ENCODE results near the gene PRPF38B. TPM values are rescaled to one million over a fixed set of nuclear protein-coding genes. Genes with fewer than 3 reads are reported as not detected.
A peak's percentile ranks its signal among the peaks of the same experiment; 100 is the strongest.
"Not testable (repeated sequence)": the region's sequence is repeated elsewhere in the genome, so short reads cannot be mapped to it uniquely, and the experiment has no call there.

PRPF38B gene
- polyA plus RNA-seq, 1 donor = 75.7 TPM

DNA sequence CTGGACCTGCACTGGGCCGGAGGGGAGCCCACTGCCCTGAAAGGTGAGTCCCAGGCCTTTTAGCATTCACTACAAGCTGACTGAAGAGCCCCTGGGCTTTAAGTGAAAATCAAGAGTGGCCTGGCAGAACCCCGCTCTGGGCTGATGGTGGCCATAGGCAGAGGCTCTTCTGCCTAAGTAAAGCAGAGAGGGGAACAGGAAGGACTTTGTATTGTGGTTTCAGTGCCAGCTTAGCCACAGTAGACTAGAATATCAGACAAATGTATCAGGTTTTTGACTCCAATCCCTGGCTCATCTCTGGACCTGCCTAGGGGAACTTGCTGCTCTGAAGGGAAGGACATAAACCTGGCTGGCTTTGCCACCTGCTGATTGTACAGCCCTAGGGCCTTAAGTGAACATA is 21.0 kb upstream of the PRPF38B start:
- H3K36me3 ChIP-seq (ENCODE audit: control insufficient read depth, insufficient read depth, low read length) = no peaks in the 10 kb centered on the region
- H3K4me1 ChIP-seq (ENCODE audit: control insufficient read depth, insufficient read depth, low read length) = no peaks in the 10 kb centered on the region
- no peaks in the 10 kb centered on the region for H3K27me3 ChIP-seq (ENCODE audit: control insufficient read depth, insufficient read depth, low read length)
- DNase-seq = no peak
- H3K4me3 ChIP-seq (ENCODE audit: low read length) = no peak overlapping the region
- WGBS (ENCODE audit: insufficient coverage, low lambda C conversion rate) = no CpG with 5 or more reads among the region's 2 CpGs
- no peak overlapping the region for H3K27ac ChIP-seq (ENCODE audit: low read length)
- peaks cover 7% of the 10 kb centered on the region for H3K9me3 ChIP-seq (ENCODE audit: control insufficient read depth, low read depth, low read length)

DNA sequence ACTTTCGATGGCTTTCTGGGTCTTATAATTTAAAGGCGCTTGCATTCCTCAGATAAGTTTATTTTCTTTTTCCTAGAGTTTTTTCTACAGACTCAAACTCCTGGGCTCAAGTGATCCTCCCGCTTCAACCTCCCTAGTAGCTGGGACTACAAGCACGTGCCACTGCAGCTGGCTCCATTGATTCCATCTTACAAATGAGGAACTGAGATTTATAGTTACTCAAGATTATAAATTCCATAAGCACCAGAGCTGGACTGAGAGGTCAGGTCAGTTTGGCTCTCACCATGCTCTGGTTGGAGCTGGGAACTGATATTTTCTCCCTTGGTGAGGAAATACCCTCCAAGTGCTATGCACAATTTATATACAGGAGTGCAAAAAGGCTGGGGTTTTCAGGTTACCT is 13.4 kb upstream of the PRPF38B start:
- peaks cover 3% of the 10 kb centered on the region for H3K9me3 ChIP-seq (ENCODE audit: control insufficient read depth, low read depth, low read length)
- H3K36me3 ChIP-seq (ENCODE audit: control insufficient read depth, insufficient read depth, low read length) = no peaks in the 10 kb centered on the region
- no CpG with 5 or more reads among the region's 4 CpGs for WGBS (ENCODE audit: insufficient coverage, low lambda C conversion rate)
- DNase-seq = no peak
- no peaks in the 10 kb centered on the region for H3K4me1 ChIP-seq (ENCODE audit: control insufficient read depth, insufficient read depth, low read length)
- no peak overlapping the region for H3K27ac ChIP-seq (ENCODE audit: low read length)
- H3K4me3 ChIP-seq (ENCODE audit: low read length) = no peak overlapping the region
- no peaks in the 10 kb centered on the region for H3K27me3 ChIP-seq (ENCODE audit: control insufficient read depth, insufficient read depth, low read length)

DNA sequence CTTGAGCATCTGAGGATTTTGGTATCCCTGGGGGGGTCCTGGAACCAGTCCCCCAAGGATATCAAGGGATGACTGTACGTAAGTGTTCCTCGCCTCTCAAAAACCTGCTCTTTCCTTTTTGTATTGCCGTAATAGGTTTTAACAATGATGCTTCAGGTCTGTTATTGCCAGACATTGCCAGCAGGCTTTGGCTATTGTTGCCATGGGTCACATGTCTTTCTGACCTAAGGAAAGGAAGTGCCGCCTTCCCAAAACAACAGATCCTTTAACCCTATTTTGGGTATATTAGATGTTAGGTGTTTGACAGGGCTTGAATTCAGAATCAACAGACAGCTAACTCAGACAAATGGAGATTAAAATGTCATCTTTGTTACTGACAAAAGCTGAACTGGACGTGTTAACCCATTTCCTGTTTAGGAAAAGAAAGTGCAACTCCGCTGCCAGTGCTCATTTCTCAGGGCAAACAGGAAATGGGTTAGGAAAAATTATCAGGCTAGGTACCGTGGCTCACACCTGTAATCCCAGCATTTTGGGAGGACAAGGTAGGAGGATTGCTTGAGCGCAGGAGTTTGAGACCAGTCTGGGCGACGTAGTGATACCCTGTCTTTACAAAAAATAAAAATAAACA is 12.4 kb upstream of the PRPF38B start:
- Histone ChIP-seq H3K9me3 (ENCODE audit: control insufficient read depth, low read depth, low read length) (peaks cover 3% of the 10 kb centered on the region), H3K27ac (ENCODE audit: low read length) (no peak overlapping the region)
- no CpG with 5 or more reads among the region's 10 CpGs for WGBS (ENCODE audit: insufficient coverage, low lambda C conversion rate)

DNA sequence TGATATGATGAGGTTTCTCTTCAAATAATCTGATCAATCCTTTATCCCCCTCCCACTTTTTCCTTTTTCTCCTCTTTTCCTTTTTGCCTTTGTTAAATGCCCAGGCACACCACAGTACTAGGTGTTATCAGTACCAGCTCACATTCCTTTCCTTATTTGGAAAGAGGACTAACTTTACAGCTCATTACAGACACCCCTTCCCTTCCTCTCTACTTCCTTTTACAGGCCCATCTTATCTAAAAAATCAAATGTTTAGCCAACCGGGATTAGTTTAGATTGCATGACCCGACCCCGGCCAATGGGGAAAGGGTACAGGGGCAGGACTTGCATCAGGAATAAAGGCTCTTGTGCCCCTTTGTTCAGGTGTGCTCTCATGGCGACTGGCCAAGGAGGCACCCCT is 10.4 kb upstream of the PRPF38B start:
- H3K9me3 ChIP-seq (ENCODE audit: control insufficient read depth, low read depth, low read length); H3K4me1 ChIP-seq (ENCODE audit: control insufficient read depth, insufficient read depth, low read length); H3K4me3 ChIP-seq (ENCODE audit: low read length); H3K27me3 ChIP-seq (ENCODE audit: control insufficient read depth, insufficient read depth, low read length); H3K27ac ChIP-seq (ENCODE audit: low read length); H3K36me3 ChIP-seq (ENCODE audit: control insufficient read depth, insufficient read depth, low read length); DNase-seq: not testable (repeated sequence)
- WGBS (ENCODE audit: insufficient coverage, low lambda C conversion rate) = no CpG with 5 or more reads among the region's 4 CpGs

More for the DNA sequence above, 12.4 kb upstream of the PRPF38B start:
- H3K27me3 ChIP-seq (ENCODE audit: control insufficient read depth, insufficient read depth, low read length) = no peaks in the 10 kb centered on the region
- DNase-seq = no peak
- no peaks in the 10 kb centered on the region for H3K4me1 ChIP-seq (ENCODE audit: control insufficient read depth, insufficient read depth, low read length)
- no peak overlapping the region for H3K4me3 ChIP-seq (ENCODE audit: low read length)
- no peaks in the 10 kb centered on the region for H3K36me3 ChIP-seq (ENCODE audit: control insufficient read depth, insufficient read depth, low read length)

DNA sequence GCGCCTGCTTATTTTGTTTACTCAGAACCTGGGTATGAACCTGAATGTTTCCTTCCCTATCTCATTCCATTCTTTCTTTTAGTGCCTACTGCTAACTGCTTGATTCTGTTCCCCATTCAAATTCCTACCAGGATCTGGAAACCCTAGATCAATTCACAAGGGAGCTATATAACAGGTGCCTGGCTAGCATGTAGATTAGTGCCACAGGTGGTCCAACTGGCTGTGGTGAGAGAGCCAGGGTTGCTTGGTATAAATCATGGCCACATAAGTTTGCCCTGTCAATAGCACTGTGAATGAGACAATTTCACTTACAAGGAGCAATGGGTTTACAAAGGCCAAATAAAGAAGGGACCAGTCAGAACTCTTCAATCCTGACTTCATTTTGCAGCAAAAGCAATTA is 6.6 kb upstream of the PRPF38B start:
- H3K27ac ChIP-seq (ENCODE audit: low read length) = no peak overlapping the region
- no peak overlapping the region for H3K4me3 ChIP-seq (ENCODE audit: low read length)
- no peaks in the 10 kb centered on the region for H3K36me3 ChIP-seq (ENCODE audit: control insufficient read depth, insufficient read depth, low read length)
- no peaks in the 10 kb centered on the region for H3K9me3 ChIP-seq (ENCODE audit: control insufficient read depth, low read depth, low read length)
- no peaks in the 10 kb centered on the region for H3K27me3 ChIP-seq (ENCODE audit: control insufficient read depth, insufficient read depth, low read length)
- no peaks in the 10 kb centered on the region for H3K4me1 ChIP-seq (ENCODE audit: control insufficient read depth, insufficient read depth, low read length)
- WGBS (ENCODE audit: insufficient coverage, low lambda C conversion rate) = 60% methylated on average over 1 of the region's 1 CpG
- DNase-seq = no peak

DNA sequence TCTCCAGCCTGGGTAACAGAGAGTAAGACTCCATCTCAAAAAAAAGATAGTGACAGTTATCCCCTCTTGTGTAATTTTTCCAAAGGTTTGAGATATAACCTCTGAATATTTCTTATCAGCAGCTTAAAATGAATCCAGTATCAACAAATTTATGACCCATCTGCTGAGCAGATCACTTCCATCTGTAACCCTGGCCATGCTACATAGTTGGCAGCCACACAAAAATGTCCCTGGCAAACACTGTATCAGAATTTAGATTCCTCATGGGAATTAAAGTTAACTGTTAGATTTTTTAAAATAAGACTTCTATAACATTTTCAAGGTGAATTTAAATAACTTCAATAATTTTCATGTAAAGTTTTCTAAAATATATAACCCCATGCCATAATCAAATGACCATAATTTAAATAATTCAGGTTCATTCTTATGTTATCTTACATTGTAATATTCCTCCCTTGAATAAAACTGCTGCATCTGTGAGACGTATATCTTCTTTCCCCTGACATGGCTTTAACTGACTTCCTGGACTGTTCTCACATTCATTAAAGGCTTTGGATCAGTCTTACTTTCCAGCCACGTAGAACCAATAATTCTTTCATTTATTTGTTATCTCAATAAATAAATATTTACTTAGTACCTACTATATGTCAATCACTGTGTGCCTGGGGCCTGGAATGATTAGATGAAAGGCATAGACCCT is 5.3 kb upstream of the PRPF38B start:
- Histone ChIP-seq H3K4me3 (ENCODE audit: low read length) (no peak overlapping the region), H3K27ac (ENCODE audit: low read length) (no peak overlapping the region), H3K4me1 (ENCODE audit: control insufficient read depth, insufficient read depth, low read length) (peaks cover 3% of the 10 kb centered on the region), H3K9me3 (ENCODE audit: control insufficient read depth, low read depth, low read length) (no peaks in the 10 kb centered on the region), H3K27me3 (ENCODE audit: control insufficient read depth, insufficient read depth, low read length) (no peaks in the 10 kb centered on the region), H3K36me3 (ENCODE audit: control insufficient read depth, insufficient read depth, low read length) (no peaks in the 10 kb centered on the region)
- no CpG with 5 or more reads among the region's 2 CpGs for WGBS (ENCODE audit: insufficient coverage, low lambda C conversion rate)
- DNase-seq = no peak

DNA sequence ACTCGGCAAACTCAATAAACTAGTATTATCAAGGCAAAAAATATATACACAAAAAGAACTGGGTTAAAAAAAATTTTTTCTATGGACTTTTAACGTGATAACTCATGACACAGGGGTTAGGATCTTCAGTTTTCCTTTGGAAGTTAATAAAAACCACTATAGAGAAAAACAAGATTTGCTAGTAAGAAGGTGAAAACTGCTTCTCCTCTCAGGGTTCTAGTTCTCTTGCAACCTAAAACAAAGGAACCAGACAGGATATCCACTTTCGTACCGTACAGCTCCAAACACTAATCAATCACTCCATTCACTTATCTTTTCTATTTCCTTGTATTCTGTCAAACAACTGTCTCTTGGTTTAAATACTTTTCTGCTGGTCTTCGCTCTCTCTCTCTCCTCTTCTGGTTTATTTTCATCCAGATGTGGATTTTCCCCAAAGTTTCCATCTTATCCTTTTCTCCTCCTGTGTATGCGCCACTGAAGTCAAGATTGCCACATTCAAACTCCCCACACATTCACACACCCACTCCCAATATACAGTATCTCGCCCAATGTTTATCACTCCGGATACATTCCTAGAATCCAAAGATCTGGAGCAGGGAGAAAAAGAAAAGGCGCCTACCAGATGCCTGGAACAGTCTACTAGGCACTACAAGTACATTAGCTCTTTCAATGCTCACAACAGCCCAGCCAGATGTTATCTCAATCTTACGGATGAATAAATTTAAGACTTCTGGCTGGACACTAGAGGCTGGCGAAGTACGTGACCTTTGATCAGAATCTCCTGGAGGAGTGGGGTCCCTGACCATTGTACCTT is 775 bp upstream of the PRPF38B start:
- no peaks in the 10 kb centered on the region for H3K9me3 ChIP-seq (ENCODE audit: control insufficient read depth, low read depth, low read length)
- H3K4me3 ChIP-seq (ENCODE audit: low read length) = peak overlapping the region; percentile 85
- H3K27me3 ChIP-seq (ENCODE audit: control insufficient read depth, insufficient read depth, low read length) = no peaks in the 10 kb centered on the region
- peak overlapping the region; percentile 99 for H3K27ac ChIP-seq (ENCODE audit: low read length)
- no peaks in the 10 kb centered on the region for H3K36me3 ChIP-seq (ENCODE audit: control insufficient read depth, insufficient read depth, low read length)
- WGBS (ENCODE audit: insufficient coverage, low lambda C conversion rate) = 49% methylated on average over 5 of the region's 12 CpGs
- DNase-seq = no peak
- peaks cover 3% of the 10 kb centered on the region for H3K4me1 ChIP-seq (ENCODE audit: control insufficient read depth, insufficient read depth, low read length)

DNA sequence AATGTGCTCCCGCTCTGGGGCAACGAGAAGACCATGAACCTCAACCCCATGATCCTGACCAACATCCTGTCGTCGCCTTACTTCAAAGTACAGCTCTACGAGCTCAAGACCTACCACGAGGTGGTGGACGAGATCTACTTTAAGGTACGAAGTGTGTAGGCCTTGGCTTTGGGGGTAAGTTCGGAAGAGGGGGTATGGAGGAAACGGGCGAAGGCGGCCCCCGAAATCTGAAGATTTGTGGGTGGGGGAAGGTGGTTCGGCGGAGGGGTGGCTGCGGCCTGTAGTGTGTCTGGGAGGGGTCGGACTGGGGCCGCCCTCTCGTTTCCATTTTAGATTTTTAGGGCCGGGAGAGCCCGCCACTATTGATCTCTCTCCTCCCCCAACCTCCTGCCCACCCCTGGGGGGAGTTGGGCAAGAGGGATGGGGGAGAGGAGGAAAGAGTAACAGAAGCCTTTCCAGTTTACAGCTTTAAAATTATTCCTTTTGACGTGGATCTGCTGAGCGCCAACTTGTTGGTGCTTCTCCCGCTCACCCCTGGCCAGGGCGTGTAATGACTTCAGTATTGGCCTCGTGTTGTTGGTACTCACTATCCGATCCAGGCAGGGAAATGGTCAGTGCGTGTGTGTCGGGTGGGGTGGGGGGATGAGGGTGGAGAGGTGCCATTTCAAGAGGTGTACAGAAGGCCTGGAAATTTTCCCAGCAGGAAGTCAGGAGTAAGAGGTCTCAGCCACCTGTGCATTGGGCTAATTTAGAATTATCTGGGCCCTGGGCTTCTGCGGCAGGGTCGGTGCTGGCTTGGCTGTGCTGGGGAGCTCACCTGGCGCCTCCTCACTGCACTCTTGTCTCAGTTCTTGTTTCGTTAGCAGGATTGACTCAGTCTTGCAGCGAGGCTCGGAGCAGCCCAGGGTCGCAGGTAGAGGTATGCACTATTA is 880 bp downstream of the PRPF38B start:
- Histone ChIP-seq H3K4me1 (ENCODE audit: control insufficient read depth, insufficient read depth, low read length) (peaks cover 3% of the 10 kb centered on the region), H3K27ac (ENCODE audit: low read length) (peak overlapping the region; percentile 99), H3K36me3 (ENCODE audit: control insufficient read depth, insufficient read depth, low read length) (peaks cover 11% of the 10 kb centered on the region), H3K27me3 (ENCODE audit: control insufficient read depth, insufficient read depth, low read length) (no peaks in the 10 kb centered on the region), H3K9me3 (ENCODE audit: control insufficient read depth, low read depth, low read length) (no peaks in the 10 kb centered on the region), H3K4me3 (ENCODE audit: low read length) (peak overlapping the region; percentile 85)
- DNase-seq = peak; percentile 70 to 90
- WGBS (ENCODE audit: insufficient coverage, low lambda C conversion rate) = no CpG with 5 or more reads among the region's 36 CpGs

DNA sequence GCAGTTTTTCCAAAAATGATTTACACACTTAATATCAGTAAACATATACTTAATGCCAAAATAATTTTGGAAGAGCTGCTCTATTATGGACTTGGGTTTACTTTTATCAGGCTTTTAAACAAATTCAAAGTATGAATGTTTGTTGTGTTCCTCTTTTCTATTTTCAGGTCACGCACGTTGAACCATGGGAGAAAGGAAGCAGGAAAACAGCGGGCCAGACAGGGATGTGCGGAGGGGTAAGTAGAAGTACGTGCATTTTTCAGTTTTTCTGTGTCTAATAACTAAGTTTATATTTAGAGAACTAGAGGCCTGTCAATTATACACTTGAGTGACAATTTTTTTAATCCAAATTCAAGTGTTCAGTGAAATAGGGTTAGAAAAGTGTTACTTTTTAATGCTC is 3.4 kb downstream of the PRPF38B start:
- Histone ChIP-seq H3K36me3 (ENCODE audit: control insufficient read depth, insufficient read depth, low read length) (peaks cover 34% of the 10 kb centered on the region), H3K27ac (ENCODE audit: low read length) (no peak overlapping the region), H3K27me3 (ENCODE audit: control insufficient read depth, insufficient read depth, low read length) (no peaks in the 10 kb centered on the region), H3K9me3 (ENCODE audit: control insufficient read depth, low read depth, low read length) (no peaks in the 10 kb centered on the region), H3K4me3 (ENCODE audit: low read length) (no peak overlapping the region), H3K4me1 (ENCODE audit: control insufficient read depth, insufficient read depth, low read length) (peaks cover 3% of the 10 kb centered on the region)
- no peak for DNase-seq
- WGBS (ENCODE audit: insufficient coverage, low lambda C conversion rate) = 94% methylated on average over 3 of the region's 5 CpGs

Measured in large intestine (tissue), 3 donors.